HG03460 (cell line): ENCODE data around the gene PCLO.
"Not testable (repeated sequence)": the region's sequence is repeated elsewhere in the genome, so short reads cannot be mapped to it uniquely, and the experiment has no call there.

ENCODE experiments used
- ATAC-seq: cut with Tn5 transposase; IDR thresholded peaks from one replicate; pipeline ENCODE4 v1.9.1; 2021; ENCODE audit not compliant: unreplicated experiment

PCLO gene

DNA sequence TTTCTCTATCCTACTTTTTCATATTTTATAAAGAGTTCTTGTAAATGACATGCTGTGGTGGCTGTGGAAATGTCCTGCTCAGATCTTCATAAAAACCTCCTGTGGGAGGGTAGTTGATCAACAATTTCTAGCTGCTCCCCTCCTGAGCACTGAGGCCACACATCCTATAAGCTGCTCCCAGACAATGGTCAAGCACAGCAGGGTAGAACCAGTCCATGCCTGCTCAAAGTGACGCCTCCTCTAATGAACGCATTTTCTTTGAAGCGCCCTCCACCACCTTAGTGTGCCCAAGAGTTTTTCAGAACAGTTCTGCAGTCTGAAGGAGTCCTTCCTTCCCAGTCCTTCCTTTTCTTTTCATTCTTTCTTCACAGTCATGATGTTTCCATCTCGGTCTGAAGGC is 420.5 kb downstream of the PCLO start:
- no peak for ATAC-seq

GRCh38 chr7:82741493-82741892 is 421.2 kb downstream of the PCLO start:
- ATAC-seq, result no peak

GRCh38 chr7:82740246-82740848 is 422.3 kb downstream of the PCLO start:
- ATAC-seq, result no peak

- ATAC-seq, result no peak
Measured at GRCh38 chr7:82736633-82737032, 426.1 kb downstream of the PCLO start.

GRCh38 chr7:82732677-82733076 is 430.0 kb downstream of the PCLO start:
- ATAC-seq, result no peak

GRCh38 chr7:82729172-82730030 is 433.3 kb downstream of the PCLO start:
- no peak for ATAC-seq

DNA sequence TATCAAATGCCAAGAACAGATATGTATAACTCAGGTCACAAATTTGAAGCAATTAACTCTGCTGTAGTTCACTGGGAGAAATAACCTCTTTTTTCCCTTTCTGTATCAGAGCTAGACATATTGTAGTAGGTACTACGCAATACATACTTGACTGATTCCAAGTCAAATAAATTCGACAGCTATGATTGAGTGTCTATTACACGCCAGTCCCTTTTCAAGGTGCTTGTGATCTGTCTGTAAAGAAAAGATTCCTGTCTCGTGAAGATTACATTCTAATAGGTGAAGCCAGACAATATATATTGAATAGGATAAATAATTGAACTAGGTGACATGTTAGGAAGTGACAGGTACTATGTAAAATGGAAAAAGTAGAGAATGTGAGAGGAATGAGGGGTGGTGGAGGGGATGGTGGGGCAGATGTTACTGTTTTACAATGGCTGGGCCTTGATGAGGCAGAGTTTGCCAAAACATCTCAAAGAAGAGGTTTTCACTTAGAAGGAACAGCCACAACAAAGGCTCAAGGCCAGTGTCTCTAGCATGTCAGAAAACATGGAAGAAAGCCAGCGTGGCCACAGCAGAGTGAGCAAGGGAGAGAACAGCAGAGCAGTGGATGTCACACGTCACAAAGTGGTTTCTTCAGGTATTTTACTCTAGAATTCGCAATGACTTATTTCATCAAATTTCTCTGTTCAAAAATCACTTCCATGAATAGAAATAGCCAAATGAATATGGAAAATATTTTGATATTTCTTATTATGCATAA is 436.5 kb downstream of the PCLO start:
- no peak for ATAC-seq

- no peak for ATAC-seq
Measured at GRCh38 chr7:82723411-82723810, 439.3 kb downstream of the PCLO start.

DNA sequence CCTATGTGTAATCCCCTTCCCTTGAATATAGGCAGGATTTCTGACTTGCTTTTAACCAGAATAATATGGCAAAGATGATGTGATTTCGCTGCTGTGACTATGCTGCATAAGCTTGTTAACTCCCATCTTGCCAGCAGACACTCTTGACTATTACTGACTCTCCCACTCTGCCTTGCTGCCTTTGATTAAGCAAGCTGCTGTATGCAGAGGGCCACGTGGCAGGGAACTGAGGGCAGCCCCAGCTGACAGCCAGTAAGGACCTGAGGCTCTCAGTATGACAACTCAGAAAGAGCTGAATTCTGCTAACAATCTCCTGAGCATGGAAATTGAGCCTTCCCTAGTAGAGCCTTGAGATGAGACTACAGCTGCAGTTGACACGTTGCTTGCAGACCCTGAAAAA is 439.7 kb downstream of the PCLO start:
- no peak for ATAC-seq

DNA sequence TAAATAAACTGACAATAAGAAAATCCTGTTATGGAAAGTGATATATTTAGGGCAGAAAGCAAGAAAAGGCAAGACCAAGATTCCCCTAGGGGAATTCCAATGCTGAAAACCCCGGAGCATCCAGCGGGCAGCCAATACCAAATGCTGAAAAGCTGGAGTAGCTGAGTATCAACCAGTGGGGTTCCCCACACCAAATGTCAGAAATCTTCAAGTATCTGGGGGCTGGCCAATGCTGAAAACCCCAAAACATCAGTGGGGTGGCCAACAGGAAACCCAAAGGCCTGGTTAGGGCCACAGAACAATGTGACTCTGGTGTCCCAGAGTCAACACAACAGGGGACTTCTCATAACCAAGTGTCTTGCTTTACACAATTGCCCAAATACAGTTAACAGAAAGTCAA is 447.3 kb downstream of the PCLO start:
- ATAC-seq, result peak; percentile 60

- ATAC-seq, result no peak
Measured at GRCh38 chr7:82714883-82715282, 447.8 kb downstream of the PCLO start.

DNA sequence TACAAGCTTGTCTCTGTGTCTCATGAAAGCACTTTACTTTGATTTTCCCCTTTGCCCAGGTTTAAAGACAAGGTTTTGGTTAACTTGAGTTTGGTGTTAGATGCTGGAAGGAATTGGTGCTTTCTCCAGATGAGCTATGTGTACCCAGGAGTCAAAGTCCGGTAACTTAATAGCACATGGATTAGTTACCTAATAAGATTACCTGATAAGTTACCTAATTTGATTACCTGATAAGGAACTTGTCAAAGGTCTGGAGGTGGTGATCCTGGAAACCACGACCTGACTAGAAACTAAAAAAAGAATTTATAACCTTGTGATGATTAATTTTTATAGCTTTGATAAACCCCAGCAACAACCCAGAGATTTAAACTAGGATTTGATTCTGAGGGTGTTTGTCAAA is 449.2 kb downstream of the PCLO start:
- ATAC-seq, result no peak

GRCh38 chr7:82706344-82706743 is 456.3 kb downstream of the PCLO start:
- ATAC-seq, result not testable (repeated sequence)

GRCh38 chr7:82705517-82706260 is 457.0 kb downstream of the PCLO start:
- no peak for ATAC-seq

DNA sequence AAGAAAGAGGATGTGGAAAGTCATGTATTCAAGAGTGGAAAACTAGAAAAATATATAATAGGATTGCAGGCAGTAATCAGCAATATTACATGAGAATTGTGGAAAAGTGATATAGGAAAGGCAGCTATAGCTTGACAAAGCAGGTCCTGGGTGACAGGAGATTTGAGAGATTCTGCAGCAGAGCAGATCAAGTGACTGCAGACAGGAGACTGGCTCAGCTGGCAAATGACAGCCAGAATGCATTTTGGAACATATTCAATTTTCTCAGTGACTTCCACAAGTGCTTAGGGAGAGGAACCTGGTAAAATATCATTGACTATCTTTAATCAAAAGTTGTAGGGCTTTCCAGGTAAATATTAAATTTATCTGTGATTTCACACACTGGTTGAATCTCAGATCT is 458.6 kb downstream of the PCLO start:
- no peak for ATAC-seq
